Fibroblast of peridontal ligament (primary cell): ENCODE measurements around the gene CRIP3.
"Not testable (repeated sequence)": the region's sequence is repeated elsewhere in the genome, so short reads cannot be mapped to it uniquely, and the experiment has no call there.

Experiments used
- DNase-seq: peaks from one replicate; pipeline ENCODE4 v3.0.0-alpha.2; 2010; ENCODE audit errors: extremely low read depth

Gene CRIP3

GRCh38 chr6:43308101-43308989, at the start of gene CRIP3:
TSS of gene CRIP3 (minus strand) at chr6:43308826. CDS start at chr6:43308792, 34 bp downstream.
- DNase-seq = peak; percentile 38

GRCh38 chr6:43355862-43356590, 47.4 kb upstream of the CRIP3 start:
- no peak for DNase-seq

- not testable (repeated sequence) for DNase-seq
Measured at GRCh38 chr6:43351951-43352350, 43.3 kb upstream of the CRIP3 start.

GRCh38 chr6:43347444-43347843, 38.8 kb upstream of the CRIP3 start:
- DNase-seq = no peak

- no peak for DNase-seq
Measured at GRCh38 chr6:43347021-43347420, 38.4 kb upstream of the CRIP3 start.

- DNase-seq = not testable (repeated sequence)
Measured at GRCh38 chr6:43346243-43346642, 37.6 kb upstream of the CRIP3 start.

- DNase-seq = no peak
Measured at GRCh38 chr6:43339168-43339567, 30.5 kb upstream of the CRIP3 start.

GRCh38 chr6:43338243-43338642, 29.6 kb upstream of the CRIP3 start:
- no peak for DNase-seq

- DNase-seq = peak; percentile 2
Measured at GRCh38 chr6:43336382-43336781, 27.8 kb upstream of the CRIP3 start.

GRCh38 chr6:43335469-43335868, 26.8 kb upstream of the CRIP3 start:
- DNase-seq = no peak

- peak; percentile 76 for DNase-seq
Measured at GRCh38 chr6:43334466-43335095, 26.0 kb upstream of the CRIP3 start.

- no peak for DNase-seq
Measured at GRCh38 chr6:43331891-43332290, 23.3 kb upstream of the CRIP3 start.

- no peak for DNase-seq
Measured at GRCh38 chr6:43331470-43331869, 22.8 kb upstream of the CRIP3 start.

- no peak for DNase-seq
Measured at GRCh38 chr6:43328528-43328927, 19.9 kb upstream of the CRIP3 start.

- no peak for DNase-seq
Measured at GRCh38 chr6:43325876-43326275, 17.2 kb upstream of the CRIP3 start.

GRCh38 chr6:43318011-43318410, 9.4 kb upstream of the CRIP3 start:
- no peak for DNase-seq

- DNase-seq = no peak
Measured at GRCh38 chr6:43313813-43314212, 5.2 kb upstream of the CRIP3 start.

GRCh38 chr6:43311666-43312065, 3.0 kb upstream of the CRIP3 start:
- no peak for DNase-seq

GRCh38 chr6:43310624-43311023, 2.0 kb upstream of the CRIP3 start:
- no peak for DNase-seq

- peak; percentile 29 for DNase-seq
Measured at GRCh38 chr6:43310134-43310533, 1.5 kb upstream of the CRIP3 start.

GRCh38 chr6:43308990-43309477, 408 bp upstream of the CRIP3 start:
- no peak for DNase-seq

- no peak for DNase-seq
Measured at GRCh38 chr6:43307451-43308100, 1.1 kb downstream of the CRIP3 start.
